NCI-H345 treated with DMSO at 0.1 percent for 48 hours (cell line): ENCODE data around the gene HSPBP1.
"Not testable (repeated sequence)": the region's sequence is repeated elsewhere in the genome, so short reads cannot be mapped to it uniquely, and the experiment has no call there.

Experiments used
- DNase-seq: peaks from one replicate; lab custom pipeline; 2025; ENCODE audit not compliant: unreplicated experiment; lab: John Stamatoyannopoulos, UW

The HSPBP1 gene

GRCh38 chr19:55239004-55239403, 40.9 kb downstream of the HSPBP1 start:
- DNase-seq, result no peak

- no peak for DNase-seq
These were observed 41.9 kb downstream of the HSPBP1 start for GRCh38 chr19:55238030-55238429.

GRCh38 chr19:55232986-55233385, 46.9 kb downstream of the HSPBP1 start:
- DNase-seq, result no peak

- no peak for DNase-seq
These were observed 47.7 kb downstream of the HSPBP1 start for GRCh38 chr19:55232286-55232602.

GRCh38 chr19:55231391-55232285, 48.3 kb downstream of the HSPBP1 start:
- no peak for DNase-seq

GRCh38 chr19:55230780-55231179, 49.1 kb downstream of the HSPBP1 start:
- no peak for DNase-seq

GRCh38 chr19:55230329-55230728, 49.6 kb downstream of the HSPBP1 start:
- DNase-seq, result no peak

GRCh38 chr19:55229789-55230182, 50.1 kb downstream of the HSPBP1 start:
- DNase-seq, result no peak

GRCh38 chr19:55229145-55229788, 50.6 kb downstream of the HSPBP1 start:
- no peak for DNase-seq

- no peak for DNase-seq
These were observed 51.4 kb downstream of the HSPBP1 start, which contains the start of gene TMEM86B for GRCh38 chr19:55228403-55229031. Gene TMEM86B, minus strand, starts transcription at chr19:55228763. Its CDS starts 22 bp downstream, at chr19:55228741.

GRCh38 chr19:55228015-55228391, 51.9 kb downstream of the HSPBP1 start:
- DNase-seq, result no peak

- DNase-seq, result no peak
These were observed 52.5 kb downstream of the HSPBP1 start for GRCh38 chr19:55227241-55228014.

- DNase-seq, result no peak
These were observed 53.1 kb downstream of the HSPBP1 start for GRCh38 chr19:55226788-55227187.

- DNase-seq, result no peak
These were observed 53.6 kb downstream of the HSPBP1 start for GRCh38 chr19:55226273-55226672.

- DNase-seq, result no peak
These were observed 54.4 kb downstream of the HSPBP1 start for GRCh38 chr19:55225415-55225958.

- not testable (repeated sequence) for DNase-seq
These were observed 55.1 kb downstream of the HSPBP1 start for GRCh38 chr19:55224679-55225414.

- no peak for DNase-seq
These were observed 55.8 kb downstream of the HSPBP1 start for GRCh38 chr19:55224038-55224665.

GRCh38 chr19:55223291-55224037, 56.4 kb downstream of the HSPBP1 start:
- no peak for DNase-seq

GRCh38 chr19:55220525-55220924, 59.4 kb downstream of the HSPBP1 start:
- no peak for DNase-seq
